Right atrium auricular region (tissue), 2 donors: ENCODE measurements around the gene S100A6. TPM values are rescaled to one million over a fixed set of nuclear protein-coding genes. Genes with fewer than 3 reads are reported as not detected.

ENCODE experiments used
- DNase-seq: peaks from one replicate; pipeline ENCODE4 v3.0.0-alpha.2; 2019; ENCODE audit warnings: low spot score
- H3K27ac ChIP-seq, 2 donors: fragments of 200-600 bp; sonication (generic); 1 replicate in 1 of 2; 2 replicates in 1 of 2; pipeline ENCODE4 v1.5.1; 2016 to 2019
- H3K27me3 ChIP-seq, 2 donors: fragments of 200-600 bp; sonication (generic); one replicate each; pipeline versions ENCODE4 v1.5.1 to v1.6.0; 2017 to 2019
- H3K36me3 ChIP-seq: fragments of 200-600 bp; sonication (generic); one replicate; pipeline ENCODE4 v1.5.1; 2016
- H3K4me1 ChIP-seq, 2 donors: fragments of 200-600 bp; sonication (generic); one replicate each; pipeline versions ENCODE4 v1.5.1 to v1.6.0; 2017 to 2019
- H3K4me3 ChIP-seq, 2 donors: fragments of 200-600 bp; sonication (generic); 1 replicate in 1 of 2; 2 replicates in 1 of 2; pipeline ENCODE4 v1.5.1; 2017 to 2019; ENCODE audit warnings: mild to moderate bottlenecking in 1 of 2, moderate library complexity in 1 of 2
- H3K9me3 ChIP-seq, 2 donors: fragments of 200-600 bp; sonication (generic); one replicate each; pipeline ENCODE4 v1.5.1; 2019
- total RNA-seq, 2 donors: library from RNA; depleted of rRNA; stranded (reverse); fragments of >200 nt; gene quantifications; one replicate each; pipeline ENCODE4 v1.1.0, GENCODE V29; 2016
- TF ChIP-seq, protein P1 (sequence below), 2 donors: fragments of 200-600 bp; sonication (generic); IDR thresholded peaks; one replicate each; pipeline ENCODE4 v1.5.1; 2019; ENCODE audit warnings: antibody characterized with exemption in 2 of 2

S100A6 gene
- total RNA-seq, 2 donors from 2014 or later, result 156 to 324 TPM

- Histone ChIP-seq H3K4me3 (no peak overlapping the region), H3K36me3 (no peaks in the 10 kb centered on the region), H3K27me3 (no peaks in the 10 kb centered on the region), H3K9me3 (no peaks in the 10 kb centered on the region), H3K27ac (no peak overlapping the region), H3K4me1 (peaks cover 0 to 60% of the 10 kb centered on the region in 2 donors)
- TF ChIP-seq, protein P1, sequence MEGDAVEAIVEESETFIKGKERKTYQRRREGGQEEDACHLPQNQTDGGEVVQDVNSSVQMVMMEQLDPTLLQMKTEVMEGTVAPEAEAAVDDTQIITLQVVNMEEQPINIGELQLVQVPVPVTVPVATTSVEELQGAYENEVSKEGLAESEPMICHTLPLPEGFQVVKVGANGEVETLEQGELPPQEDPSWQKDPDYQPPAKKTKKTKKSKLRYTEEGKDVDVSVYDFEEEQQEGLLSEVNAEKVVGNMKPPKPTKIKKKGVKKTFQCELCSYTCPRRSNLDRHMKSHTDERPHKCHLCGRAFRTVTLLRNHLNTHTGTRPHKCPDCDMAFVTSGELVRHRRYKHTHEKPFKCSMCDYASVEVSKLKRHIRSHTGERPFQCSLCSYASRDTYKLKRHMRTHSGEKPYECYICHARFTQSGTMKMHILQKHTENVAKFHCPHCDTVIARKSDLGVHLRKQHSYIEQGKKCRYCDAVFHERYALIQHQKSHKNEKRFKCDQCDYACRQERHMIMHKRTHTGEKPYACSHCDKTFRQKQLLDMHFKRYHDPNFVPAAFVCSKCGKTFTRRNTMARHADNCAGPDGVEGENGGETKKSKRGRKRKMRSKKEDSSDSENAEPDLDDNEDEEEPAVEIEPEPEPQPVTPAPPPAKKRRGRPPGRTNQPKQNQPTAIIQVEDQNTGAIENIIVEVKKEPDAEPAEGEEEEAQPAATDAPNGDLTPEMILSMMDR (IDR thresholded peaks at IDR 0.05), result no peak
- DNase-seq, result no peak
These were observed 7.3 kb upstream of the S100A6 start for GRCh38 chr1:153542956-153543711.

DNA sequence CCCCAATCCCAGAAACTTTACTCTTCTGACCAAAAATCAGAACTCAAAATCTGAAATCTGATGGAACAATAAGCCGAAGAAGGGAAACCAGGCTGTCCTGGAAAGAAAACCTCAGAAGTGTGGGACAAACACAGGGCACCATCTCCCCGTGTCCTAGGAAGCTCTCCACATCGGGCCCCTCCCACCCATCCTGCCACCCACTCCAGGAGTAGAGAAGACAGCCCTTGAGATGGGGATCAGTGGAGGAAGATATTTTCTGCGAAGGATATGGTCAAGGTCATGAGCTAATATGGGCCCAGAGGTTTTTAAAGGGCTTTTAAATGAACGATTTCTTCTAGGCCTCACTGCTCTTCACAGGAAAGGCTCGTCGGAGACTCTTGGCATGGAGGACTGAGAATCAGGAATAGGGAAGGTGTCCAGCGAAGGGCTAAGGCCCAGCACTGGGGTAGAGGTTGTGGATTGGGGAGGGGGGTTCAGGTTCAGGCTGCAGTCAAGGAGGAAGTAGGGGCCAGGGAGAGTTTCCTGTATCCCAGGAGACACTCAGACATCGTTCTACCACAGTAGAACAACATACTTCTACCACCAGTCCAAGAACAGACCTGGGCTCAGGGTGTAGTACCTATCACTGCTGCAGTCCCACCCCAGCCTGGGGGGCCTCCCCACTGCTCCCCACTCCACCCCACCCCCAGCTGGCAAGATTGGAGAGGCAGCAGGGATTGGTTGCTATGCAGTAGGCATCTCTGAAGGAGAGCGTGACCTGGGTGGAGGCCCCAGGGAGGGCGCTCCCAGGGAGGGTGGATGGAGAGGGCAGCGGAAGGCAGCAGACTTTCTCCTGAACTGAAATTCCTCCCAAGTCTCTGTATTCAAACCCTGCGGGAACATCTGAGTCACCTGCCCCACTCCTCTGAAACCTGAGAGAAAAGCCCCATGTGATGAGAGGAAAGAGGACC is 6.1 kb upstream of the S100A6 start:
- Histone ChIP-seq H3K4me3 (no peak overlapping the region), H3K36me3 (no peaks in the 10 kb centered on the region), H3K27me3 (no peaks in the 10 kb centered on the region), H3K4me1 (peaks cover 0 to 51% of the 10 kb centered on the region in 2 donors), H3K27ac (peak overlapping the region; percentile 21 to 54), H3K9me3 (no peaks in the 10 kb centered on the region)
- TF ChIP-seq, protein P1 (IDR thresholded peaks at IDR 0.05), result no peak
- DNase-seq, result no peak

- no peak within 1 kb of the TSS for H3K4me3 ChIP-seq
- no peak for DNase-seq
- TF ChIP-seq, protein P1 (IDR thresholded peaks at IDR 0.05), result no peak
- peak within 1 kb of the TSS; percentile 21 to 54 for H3K27ac ChIP-seq
- no peaks in the 10 kb centered on the region for H3K36me3 ChIP-seq
- H3K27me3 ChIP-seq, result no peaks in the 10 kb centered on the region
- H3K4me1 ChIP-seq, result peaks cover 0 to 46% of the 10 kb centered on the region in 2 donors
- H3K9me3 ChIP-seq, result no peaks in the 10 kb centered on the region
These were observed 4.9 kb upstream of the S100A6 start, which contains the start of gene S100A5 for GRCh38 chr1:153540394-153541361. Gene S100A5 (minus strand): TSS chr1:153540934. CDS start chr1:153540191, 743 bp downstream.

DNA sequence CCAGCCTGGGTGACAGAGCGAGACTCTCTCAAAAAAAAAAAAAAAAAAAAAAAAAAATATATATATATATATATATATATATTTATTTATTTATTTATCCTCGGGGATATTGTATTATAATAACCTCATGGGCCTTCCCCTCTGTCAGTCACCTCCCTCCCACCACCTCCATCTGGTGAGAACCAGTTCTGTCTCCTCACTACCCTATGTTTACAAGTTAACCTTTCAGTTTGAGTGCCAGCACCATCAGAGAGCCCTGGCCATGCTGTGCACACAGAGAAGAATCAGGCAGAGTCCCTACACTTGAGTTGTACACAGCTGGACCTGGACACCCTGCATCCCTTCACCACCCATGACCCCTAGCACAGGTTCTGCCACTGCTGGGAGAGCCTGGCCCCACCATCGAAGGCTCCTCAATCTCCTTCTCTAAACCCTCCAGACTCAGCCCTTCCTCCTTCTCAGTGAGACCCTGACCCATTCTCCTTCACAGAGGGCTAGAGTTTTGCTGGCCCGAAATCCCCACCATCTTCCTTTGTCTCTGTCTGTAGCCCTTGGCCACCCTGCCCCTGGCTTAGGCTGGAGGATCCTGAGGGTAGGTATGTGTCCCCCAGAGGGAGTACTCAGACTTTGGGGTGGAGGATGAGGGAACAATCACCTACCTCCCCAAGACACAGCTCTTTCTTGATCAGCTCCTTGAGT is 3.8 kb upstream of the S100A6 start:
- Histone ChIP-seq H3K4me3 (no peak overlapping the region), H3K36me3 (no peaks in the 10 kb centered on the region), H3K27ac (no peak overlapping the region), H3K27me3 (no peaks in the 10 kb centered on the region), H3K9me3 (no peaks in the 10 kb centered on the region), H3K4me1 (peaks cover 0 to 38% of the 10 kb centered on the region in 2 donors)
- no peak for DNase-seq
- TF ChIP-seq, protein P1 (IDR thresholded peaks at IDR 0.05), result no peak
